Measurements from ENCODE around the gene IPO11.

DNA sequence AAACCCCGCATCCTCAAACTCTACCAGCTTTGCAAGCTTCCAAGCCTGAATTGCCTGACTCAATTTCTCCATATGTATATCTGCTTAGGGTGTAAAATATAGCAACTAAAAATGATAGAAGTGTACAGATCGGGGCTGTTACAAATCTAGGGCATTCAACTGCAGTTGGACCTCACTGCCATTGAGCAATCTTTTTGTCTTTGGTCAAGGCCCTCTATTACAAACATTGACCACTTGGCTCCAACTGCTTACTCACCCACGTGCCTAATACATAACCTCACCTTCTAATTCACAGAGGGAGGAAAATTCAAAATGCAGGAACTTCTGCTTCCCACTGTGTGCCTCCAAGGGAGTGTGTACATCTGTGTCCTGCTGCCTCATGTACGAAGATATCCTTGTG, 176.1 kb downstream of the IPO11 start:
- no peak for TF ChIP-seq ARNTL (CRISPR knock-in tag; IDR thresholded peaks at IDR 0.05; ENCODE audit: borderline replicate concordance, low read depth)
- no peak for TF ChIP-seq ESRRG (CRISPR knock-in tag; IDR thresholded peaks at IDR 0.05)
- TF ChIP-seq OSR1 (CRISPR knock-in tag; IDR thresholded peaks at IDR 0.05): no peak
- TF ChIP-seq GLIS3 (CRISPR knock-in tag; IDR thresholded peaks at IDR 0.05): no peak
- no peak for TF ChIP-seq PATZ1 (CRISPR knock-in tag; IDR thresholded peaks at IDR 0.05; ENCODE audit: borderline replicate concordance)
- TF ChIP-seq RARB (CRISPR knock-in tag; IDR thresholded peaks at IDR 0.05): no peak
- TF ChIP-seq ZC3H10 (CRISPR knock-in tag; IDR thresholded peaks at IDR 0.05): no peak
- TF ChIP-seq CREB5 (CRISPR knock-in tag; IDR thresholded peaks at IDR 0.05; ENCODE audit: low read depth): no peak
- TF ChIP-seq ISL1 (CRISPR knock-in tag; IDR thresholded peaks at IDR 0.05): no peak
- TF ChIP-seq POU6F1 (CRISPR knock-in tag; IDR thresholded peaks at IDR 0.05; ENCODE audit: borderline replicate concordance, low read depth): no peak
- TF ChIP-seq ZFP30 (CRISPR knock-in tag; IDR thresholded peaks at IDR 0.05): no peak
- no peak for TF ChIP-seq ZFP3 (CRISPR knock-in tag; IDR thresholded peaks at IDR 0.05)
- no peak for TF ChIP-seq ZNF565 (CRISPR knock-in tag; conservative IDR thresholded peaks at IDR 0.05; ENCODE audit: low read depth)
- TF ChIP-seq BACH2 (CRISPR knock-in tag; IDR thresholded peaks at IDR 0.05; ENCODE audit: borderline replicate concordance): no peak
